Measurements from ENCODE around the gene MUC5AC. TPM values are rescaled to one million over a fixed set of nuclear protein-coding genes. Genes with fewer than 3 reads are reported as not detected.

MUC5AC gene
- total and polyA plus RNA-seq, 2 experiments from 2014 or later: not detected

DNA sequence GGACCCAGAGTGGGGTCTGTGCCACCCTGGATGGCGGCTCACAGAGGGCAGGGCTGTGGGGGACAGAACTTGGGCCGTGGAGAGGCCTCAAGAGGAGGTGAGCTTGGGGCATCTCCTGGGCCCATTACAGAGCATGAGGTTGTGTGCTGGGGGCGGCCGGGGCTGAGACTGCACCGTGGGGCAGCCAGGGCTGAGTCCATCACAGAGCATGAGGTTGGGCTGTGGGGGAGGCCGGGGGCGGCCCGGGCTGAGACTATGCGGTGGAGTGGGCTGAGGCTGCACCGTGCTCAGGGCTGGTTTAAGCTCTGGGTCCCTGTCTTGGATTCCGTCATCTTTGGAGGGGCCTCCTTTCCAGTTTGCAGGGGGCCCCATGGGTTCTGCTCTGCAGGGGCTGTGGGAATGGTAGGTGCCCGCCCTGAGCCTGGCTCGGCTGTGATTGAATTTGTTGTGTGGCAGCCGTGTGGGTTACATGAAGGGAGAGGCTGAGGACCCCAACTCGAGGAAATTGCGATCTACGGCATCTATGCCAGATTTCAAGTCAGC, 38.1 kb upstream of the MUC5AC start:
- Histone ChIP-seq H4K20me1 (ENCODE audit: insufficient read depth) (no peaks in the 10 kb centered on the region), H3K9me2 (ENCODE audit: insufficient read depth) (no peaks in the 10 kb centered on the region)
- 24 to 41% methylated on average over 10 to 17 of the region's 17 CpGs for WGBS, 2 experiments (ENCODE audit: low coverage in 1 of 2, low lambda C conversion rate in 2 of 2, missing lambda C conversion rate in 2 of 2)

DNA sequence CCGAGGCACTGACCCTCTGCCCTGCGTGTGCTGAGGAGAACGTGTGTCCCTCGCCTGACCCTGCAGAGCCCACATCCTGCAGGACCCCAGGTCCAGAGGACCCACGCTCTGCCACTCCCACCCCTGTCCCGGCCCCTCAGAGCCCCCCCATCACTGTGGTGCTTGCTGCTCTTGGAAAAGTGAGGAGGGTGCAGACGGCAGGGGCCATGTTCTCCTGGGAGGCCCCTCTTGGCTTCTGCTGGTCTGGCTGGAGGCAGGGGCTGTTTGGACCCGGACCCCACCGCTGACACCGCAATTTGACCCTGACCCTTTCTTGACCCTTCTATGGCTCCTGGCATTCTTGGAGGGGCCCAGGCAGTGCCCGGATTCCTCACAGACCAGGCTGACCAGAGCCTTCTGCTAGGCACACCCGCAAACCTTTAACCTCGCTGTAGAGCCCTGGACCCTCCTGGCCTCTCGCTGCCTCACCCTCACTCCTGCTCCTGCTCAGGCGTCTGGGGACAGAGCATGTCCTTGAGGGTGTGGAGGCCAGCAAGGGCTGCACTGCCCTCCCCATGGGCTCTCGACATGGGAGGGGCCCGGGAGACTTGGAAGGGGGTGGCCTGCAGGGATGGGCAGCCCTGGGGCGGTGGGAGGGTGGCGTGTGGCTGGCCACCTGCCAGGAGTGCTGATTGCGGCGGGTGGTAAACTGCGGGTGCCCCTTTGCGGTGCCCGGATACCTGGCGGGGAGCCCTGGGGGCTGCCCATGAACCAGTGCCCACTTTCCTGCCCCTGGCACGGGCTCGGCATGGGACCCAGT, 37.0 kb upstream of the MUC5AC start:
- H3K27ac ChIP-seq: no peak overlapping the region
- WGBS, 2 experiments (ENCODE audit: low coverage in 1 of 2, low lambda C conversion rate in 2 of 2, missing lambda C conversion rate in 2 of 2): 39 to 48% methylated on average over 18 to 25 of the region's 27 CpGs
- no peaks in the 10 kb centered on the region for H3K4me1 ChIP-seq (ENCODE audit: insufficient read depth)
- no peak overlapping the region for H3K9ac ChIP-seq
- no peak for DNase-seq
- no peaks in the 10 kb centered on the region; the same call in none of the 2 replicates for H3K27me3 ChIP-seq (replicated peaks; ENCODE audit: insufficient read depth)
- H3K36me3 ChIP-seq (ENCODE audit: low read depth): no peaks in the 10 kb centered on the region
- no peak for TF ChIP-seq EZH2phosphoT487 (IDR thresholded peaks at IDR 0.05; ENCODE audit: insufficient read depth, low read depth)
- TF ChIP-seq EZH2 (IDR thresholded peaks at IDR 0.05; ENCODE audit: insufficient read depth, poor library complexity, severe bottlenecking): no peak
- H3F3A ChIP-seq (ENCODE audit: insufficient read depth): no peaks in the 10 kb centered on the region
- no peak overlapping the region for H2AFZ ChIP-seq
- no peak overlapping the region for H3K4me2 ChIP-seq (ENCODE audit: unreplicated experiment)
- H3K9me2 ChIP-seq (ENCODE audit: insufficient read depth): no peaks in the 10 kb centered on the region
- H3K9me3 ChIP-seq (ENCODE audit: low read depth): no peaks in the 10 kb centered on the region
- no peaks in the 10 kb centered on the region for H3K79me2 ChIP-seq (ENCODE audit: insufficient read depth)
- in situ Hi-C loops (cut with MboI): no loop called here
- no peaks in the 10 kb centered on the region for H4K20me1 ChIP-seq (ENCODE audit: insufficient read depth)
- no peak overlapping the region for H3K4me3 ChIP-seq

More for the DNA sequence above, 38.1 kb upstream of the MUC5AC start:
- no peaks in the 10 kb centered on the region for H3K4me1 ChIP-seq (ENCODE audit: insufficient read depth)
- no peaks in the 10 kb centered on the region for H3K36me3 ChIP-seq (ENCODE audit: low read depth)
- no peak overlapping the region for H2AFZ ChIP-seq
- H3K9me3 ChIP-seq (ENCODE audit: low read depth): no peaks in the 10 kb centered on the region
- H3K79me2 ChIP-seq (ENCODE audit: insufficient read depth): no peaks in the 10 kb centered on the region
- DNase-seq: no peak
- in situ Hi-C loops (cut with MboI): no loop called here
- no peaks in the 10 kb centered on the region for H3F3A ChIP-seq (ENCODE audit: insufficient read depth)
- H3K27ac ChIP-seq: no peak overlapping the region
- H3K9ac ChIP-seq: no peak overlapping the region
- no peak overlapping the region for H3K4me2 ChIP-seq (ENCODE audit: unreplicated experiment)
- H3K4me3 ChIP-seq: no peak overlapping the region
- H3K27me3 ChIP-seq (replicated peaks; ENCODE audit: insufficient read depth): no peaks in the 10 kb centered on the region; the same call in none of the 2 replicates
- TF ChIP-seq EZH2 (IDR thresholded peaks at IDR 0.05; ENCODE audit: insufficient read depth, poor library complexity, severe bottlenecking): no peak
- no peak for TF ChIP-seq EZH2phosphoT487 (IDR thresholded peaks at IDR 0.05; ENCODE audit: insufficient read depth, low read depth)

DNA sequence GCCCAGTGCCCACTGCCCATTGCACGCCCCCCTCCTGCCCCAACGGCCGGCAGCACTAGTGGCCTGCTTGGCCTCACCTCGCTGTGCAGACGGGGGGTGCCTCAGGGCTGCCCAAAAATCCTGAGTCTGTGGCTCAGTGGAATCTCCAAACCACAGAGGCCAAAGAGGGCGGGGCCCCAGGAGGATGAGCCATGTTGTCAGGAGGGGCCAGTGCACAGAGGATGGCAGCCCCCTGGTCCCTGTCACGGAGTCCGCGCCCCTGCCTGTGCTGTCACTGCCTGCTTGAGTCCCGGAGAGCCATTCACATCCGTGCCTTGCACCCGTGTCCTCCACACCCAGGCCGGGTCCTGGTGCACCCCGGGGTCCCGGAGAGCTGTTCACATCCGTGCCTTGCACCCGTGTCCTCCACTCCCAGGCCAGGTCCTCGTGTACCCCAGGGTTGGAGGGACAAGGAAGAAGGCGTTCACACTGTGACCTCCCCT, 36.4 kb upstream of the MUC5AC start:
- 66% methylated on average over 16 to 19 of the region's 19 CpGs for WGBS, 2 experiments (ENCODE audit: low coverage in 1 of 2, low lambda C conversion rate in 2 of 2, missing lambda C conversion rate in 2 of 2)
- in situ Hi-C loops (cut with MboI): no loop called here
- H3K9me3 ChIP-seq (ENCODE audit: low read depth): no peaks in the 10 kb centered on the region

GRCh38 chr11:1121813-1122663, 35.7 kb upstream of the MUC5AC start:
- Histone ChIP-seq H3K9ac (no peak overlapping the region), H3K4me3 (no peak overlapping the region), H3K36me3 (ENCODE audit: low read depth) (no peaks in the 10 kb centered on the region), H4K20me1 (ENCODE audit: insufficient read depth) (no peaks in the 10 kb centered on the region), H3K9me3 (ENCODE audit: low read depth) (no peaks in the 10 kb centered on the region), H3K79me2 (ENCODE audit: insufficient read depth) (no peaks in the 10 kb centered on the region), H3K9me2 (ENCODE audit: insufficient read depth) (no peaks in the 10 kb centered on the region), H3K27me3 (replicated peaks; ENCODE audit: insufficient read depth) (no peaks in the 10 kb centered on the region; the same call in 1 of the 2 replicates), H2AFZ (no peak overlapping the region), H3K4me1 (ENCODE audit: insufficient read depth) (no peaks in the 10 kb centered on the region), H3K27ac (no peak overlapping the region), H3K4me2 (ENCODE audit: unreplicated experiment) (no peak overlapping the region), H3F3A (ENCODE audit: insufficient read depth) (no peaks in the 10 kb centered on the region)
- in situ Hi-C loops (cut with MboI): no loop called here
- TF ChIP-seq EZH2phosphoT487 (IDR thresholded peaks at IDR 0.05; ENCODE audit: insufficient read depth, low read depth) (no peak), EZH2 (IDR thresholded peaks at IDR 0.05; ENCODE audit: insufficient read depth, poor library complexity, severe bottlenecking) (no peak)
- 33 to 38% methylated on average over 24 to 27 of the region's 28 CpGs for WGBS, 2 experiments (ENCODE audit: low coverage in 1 of 2, low lambda C conversion rate in 2 of 2, missing lambda C conversion rate in 2 of 2)
- peak; percentile 36 for DNase-seq

More for the DNA sequence above, 36.4 kb upstream of the MUC5AC start:
- no peaks in the 10 kb centered on the region for H3K79me2 ChIP-seq (ENCODE audit: insufficient read depth)
- no peak overlapping the region for H2AFZ ChIP-seq
- no peaks in the 10 kb centered on the region for H4K20me1 ChIP-seq (ENCODE audit: insufficient read depth)
- DNase-seq: no peak
- no peak overlapping the region for H3K4me2 ChIP-seq (ENCODE audit: unreplicated experiment)
- H3F3A ChIP-seq (ENCODE audit: insufficient read depth): no peaks in the 10 kb centered on the region
- no peaks in the 10 kb centered on the region for H3K4me1 ChIP-seq (ENCODE audit: insufficient read depth)
- no peaks in the 10 kb centered on the region for H3K36me3 ChIP-seq (ENCODE audit: low read depth)
- no peaks in the 10 kb centered on the region; the same call in 1 of the 2 replicates for H3K27me3 ChIP-seq (replicated peaks; ENCODE audit: insufficient read depth)
- no peak overlapping the region for H3K9ac ChIP-seq
- H3K4me3 ChIP-seq: no peak overlapping the region
- TF ChIP-seq EZH2phosphoT487 (IDR thresholded peaks at IDR 0.05; ENCODE audit: insufficient read depth, low read depth) (no peak), EZH2 (IDR thresholded peaks at IDR 0.05; ENCODE audit: insufficient read depth, poor library complexity, severe bottlenecking) (no peak)
- H3K27ac ChIP-seq: no peak overlapping the region
- H3K9me2 ChIP-seq (ENCODE audit: insufficient read depth): no peaks in the 10 kb centered on the region

Measured in GM23248 (cell line).